Peyer's patch (tissue), 4 donors: Measurements from ENCODE around the gene KAZN.

Source experiments
- CTCF ChIP-seq, 6 experiments: fragments of 450-650 bp in 4 of 6; fragments of 200-600 bp in 2 of 6; sonication (generic) in 1 of 6; IDR thresholded peaks; one replicate each; pipeline ENCODE4 v1.5.1; 2017 to 2019; ENCODE audit warnings: antibody characterized with exemption in 6 of 6, mild to moderate bottlenecking in 3 of 6, moderate library complexity in 1 of 6
- POLR2A ChIP-seq, 2 donors: fragments of 450-650 bp; IDR thresholded peaks; one replicate each; pipeline ENCODE4 v1.5.1; 2017; ENCODE audit warnings: antibody characterized with exemption in 2 of 2, mild to moderate bottlenecking in 2 of 2, moderate library complexity in 2 of 2

GRCh38 chr1:14848625-14849024, 250.1 kb downstream of the KAZN start:
- TF ChIP-seq POLR2A (IDR thresholded peaks at IDR 0.05) (no peak), CTCF (IDR thresholded peaks at IDR 0.05) (no peak)
